ENCODE results near the gene AADACL4.

The AADACL4 gene

DNA sequence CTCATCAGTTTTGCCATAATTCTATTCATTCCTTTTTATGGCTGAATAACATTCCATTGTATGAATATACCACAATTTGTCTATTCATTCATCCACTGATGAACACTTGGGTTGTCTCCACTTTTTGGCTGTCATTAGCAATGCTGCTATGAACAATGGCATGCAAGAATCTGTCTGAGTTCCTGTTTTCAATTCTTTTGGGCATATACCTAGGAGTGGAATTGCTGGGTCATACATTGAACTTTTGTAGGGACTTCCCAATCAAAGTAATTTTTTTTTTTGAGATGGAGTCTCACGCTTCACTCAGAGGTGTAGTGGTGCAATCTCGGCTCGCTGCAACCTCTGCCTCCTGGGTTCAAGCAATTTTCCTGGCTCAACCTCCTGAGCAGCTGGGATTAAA is 34.9 kb downstream of the AADACL4 start:
- TF ChIP-seq, protein P1, sequence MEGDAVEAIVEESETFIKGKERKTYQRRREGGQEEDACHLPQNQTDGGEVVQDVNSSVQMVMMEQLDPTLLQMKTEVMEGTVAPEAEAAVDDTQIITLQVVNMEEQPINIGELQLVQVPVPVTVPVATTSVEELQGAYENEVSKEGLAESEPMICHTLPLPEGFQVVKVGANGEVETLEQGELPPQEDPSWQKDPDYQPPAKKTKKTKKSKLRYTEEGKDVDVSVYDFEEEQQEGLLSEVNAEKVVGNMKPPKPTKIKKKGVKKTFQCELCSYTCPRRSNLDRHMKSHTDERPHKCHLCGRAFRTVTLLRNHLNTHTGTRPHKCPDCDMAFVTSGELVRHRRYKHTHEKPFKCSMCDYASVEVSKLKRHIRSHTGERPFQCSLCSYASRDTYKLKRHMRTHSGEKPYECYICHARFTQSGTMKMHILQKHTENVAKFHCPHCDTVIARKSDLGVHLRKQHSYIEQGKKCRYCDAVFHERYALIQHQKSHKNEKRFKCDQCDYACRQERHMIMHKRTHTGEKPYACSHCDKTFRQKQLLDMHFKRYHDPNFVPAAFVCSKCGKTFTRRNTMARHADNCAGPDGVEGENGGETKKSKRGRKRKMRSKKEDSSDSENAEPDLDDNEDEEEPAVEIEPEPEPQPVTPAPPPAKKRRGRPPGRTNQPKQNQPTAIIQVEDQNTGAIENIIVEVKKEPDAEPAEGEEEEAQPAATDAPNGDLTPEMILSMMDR (IDR thresholded peaks at IDR 0.05; ENCODE audit: low read depth, low read length, missing control alignments): no peak
- H3K4me3 ChIP-seq (ENCODE audit: low read depth, low read length): no peak overlapping the region
- DNase-seq (ENCODE audit: low read depth): no peak

DNA sequence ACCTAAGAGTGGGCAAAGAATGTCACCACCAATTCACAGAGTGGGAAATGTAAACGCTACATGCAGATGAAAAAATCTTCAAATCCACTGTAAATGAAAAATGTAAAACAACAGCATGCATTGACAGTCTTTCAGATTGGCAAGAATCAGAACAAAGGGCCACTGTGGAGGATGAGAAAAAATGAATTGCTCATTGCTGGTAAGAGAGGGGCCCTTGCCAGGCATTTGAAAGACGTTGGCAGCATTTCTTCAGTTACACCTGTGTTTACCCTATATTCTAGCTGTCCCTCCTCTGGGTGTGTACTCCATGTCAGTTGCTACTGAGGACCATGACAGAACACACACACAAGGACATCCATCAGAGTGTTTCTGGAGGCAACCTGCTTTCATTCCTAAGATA is 46.3 kb downstream of the AADACL4 start:
- TF ChIP-seq, protein P1 (IDR thresholded peaks at IDR 0.05; ENCODE audit: low read depth, low read length, missing control alignments): no peak
- H3K4me3 ChIP-seq (ENCODE audit: low read depth, low read length): no peak overlapping the region
- DNase-seq (ENCODE audit: low read depth): no peak

DNA sequence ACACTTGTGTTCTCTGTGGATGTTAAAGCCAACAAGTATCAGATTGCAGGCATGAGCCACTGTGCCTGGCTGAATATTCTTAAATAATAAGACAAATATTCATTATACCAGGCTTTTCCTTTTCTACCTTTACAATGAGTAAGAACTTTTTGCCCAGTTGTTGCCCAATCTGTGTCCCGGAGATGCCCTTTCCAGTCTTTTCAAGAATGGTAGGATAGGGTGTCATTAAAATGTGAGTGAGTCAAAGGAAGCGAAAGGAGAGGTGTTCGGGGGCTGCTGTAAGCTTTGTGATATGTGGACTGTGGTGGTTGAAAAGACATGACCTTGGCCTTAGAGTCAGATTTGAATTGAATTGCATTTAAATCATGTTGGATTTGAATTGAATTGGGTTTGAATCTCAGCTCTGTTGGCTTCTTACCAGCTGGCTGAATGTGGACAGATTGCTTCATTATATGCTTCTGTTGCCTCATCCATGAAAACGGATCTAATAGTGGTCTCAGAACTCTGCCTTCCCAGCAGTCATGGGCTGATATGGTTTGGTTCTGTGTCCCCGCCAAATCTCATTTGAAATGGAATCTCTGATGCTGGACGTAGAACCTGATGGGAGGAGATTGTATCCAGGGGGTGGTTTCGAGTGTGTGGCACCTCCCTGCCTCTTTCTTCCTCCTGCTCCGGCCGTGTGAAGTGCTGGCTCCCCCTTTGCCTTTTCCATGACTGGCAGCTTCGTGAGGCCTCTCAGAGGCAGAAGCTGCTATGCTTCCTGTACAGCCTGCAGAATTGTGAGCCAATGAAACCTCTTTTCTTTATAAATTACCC is 49.3 kb downstream of the AADACL4 start:
- TF ChIP-seq, protein P1 (IDR thresholded peaks at IDR 0.05; ENCODE audit: low read depth, low read length, missing control alignments): no peak
- DNase-seq (ENCODE audit: low read depth): no peak

DNA sequence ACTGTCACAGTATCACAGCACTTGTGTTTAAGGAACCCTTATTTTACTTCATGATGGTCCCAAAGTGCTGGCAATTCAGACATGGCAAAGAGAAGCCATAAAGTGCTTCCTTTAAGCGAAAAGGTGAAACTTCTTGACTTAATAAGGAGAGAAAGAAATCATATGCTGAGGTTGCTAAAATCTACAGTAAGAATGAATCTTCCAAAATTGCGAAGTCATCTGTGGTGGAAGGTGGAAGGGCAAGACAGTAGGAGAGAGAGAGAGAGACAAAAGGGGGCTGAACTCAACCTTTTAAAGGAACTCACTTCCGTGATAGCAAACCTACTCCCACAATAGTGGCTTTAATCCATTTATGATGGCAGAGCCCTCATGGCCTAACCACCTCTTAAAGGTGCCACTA is 52.8 kb downstream of the AADACL4 start:
- no peak overlapping the region for H3K4me3 ChIP-seq (ENCODE audit: low read depth, low read length)
- DNase-seq (ENCODE audit: low read depth): no peak
- TF ChIP-seq, protein P1 (IDR thresholded peaks at IDR 0.05; ENCODE audit: low read depth, low read length, missing control alignments): no peak

More for the DNA sequence above, 49.3 kb downstream of the AADACL4 start:
- no peak overlapping the region for H3K4me3 ChIP-seq (ENCODE audit: low read depth, low read length)

DNA sequence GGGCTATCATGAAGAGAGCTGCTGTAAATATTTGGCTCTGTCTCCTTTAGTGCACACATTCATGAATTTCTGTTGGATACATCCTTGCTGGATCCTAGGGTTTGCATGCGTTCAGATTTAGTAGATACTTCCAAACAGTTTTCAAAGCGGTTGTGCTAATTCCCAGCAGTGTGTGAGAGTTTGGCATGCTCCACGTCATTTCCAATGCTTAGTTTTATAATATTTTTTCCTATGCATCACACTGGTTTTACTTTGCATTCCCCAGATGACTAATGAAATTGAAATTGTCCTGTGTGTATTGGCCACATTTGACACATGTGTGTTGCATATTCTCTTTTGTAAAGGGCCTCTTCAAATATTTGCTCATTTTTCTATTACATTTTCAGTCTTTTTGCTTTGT is 53.5 kb downstream of the AADACL4 start:
- DNase-seq (ENCODE audit: low read depth): no peak
- TF ChIP-seq, protein P1 (IDR thresholded peaks at IDR 0.05; ENCODE audit: low read depth, low read length, missing control alignments): no peak
- H3K4me3 ChIP-seq (ENCODE audit: low read depth, low read length): no peak overlapping the region

DNA sequence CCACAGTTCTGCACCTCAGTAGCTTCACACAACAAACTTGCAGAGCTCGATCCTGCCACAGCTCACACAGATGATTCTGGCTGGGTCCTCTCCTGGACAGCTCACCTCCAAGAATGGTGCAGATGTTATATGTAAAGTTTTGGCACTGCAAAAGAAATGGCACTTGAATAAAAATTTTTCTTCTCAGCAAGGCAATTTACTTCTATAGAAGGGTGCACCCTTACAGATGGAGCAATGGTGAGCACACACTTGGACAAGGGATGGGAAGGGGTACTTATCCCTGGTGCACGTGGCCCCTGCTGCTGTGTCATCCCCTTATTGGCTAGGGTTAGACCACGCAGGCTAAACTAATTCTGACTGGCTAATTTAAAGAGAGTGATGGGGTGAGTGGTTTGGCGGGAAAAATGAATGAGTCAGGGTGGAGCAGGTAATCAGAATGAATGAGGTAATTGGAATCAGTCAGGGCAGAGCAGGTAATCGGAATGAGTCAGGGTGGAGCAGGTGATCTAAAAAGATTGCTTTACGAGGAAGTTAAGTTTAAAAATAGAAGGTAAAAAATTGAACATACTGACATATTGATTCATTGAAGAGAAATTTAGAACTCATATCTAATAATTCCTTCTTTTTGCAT is 60.1 kb downstream of the AADACL4 start:
- no peak overlapping the region for H3K4me3 ChIP-seq (ENCODE audit: low read depth, low read length)
- DNase-seq (ENCODE audit: low read depth): no peak
- TF ChIP-seq, protein P1 (IDR thresholded peaks at IDR 0.05; ENCODE audit: low read depth, low read length, missing control alignments): no peak
